SK-N-SH treated with all-trans-retinoic acid at 6 μM for 48 hours (cell line): ENCODE measurements around the gene CGB2.

Experiments
- BACH2 ChIP-seq: fragments of 250-450 bp; sonication (Bioruptor Pico); IDR thresholded peaks from 2 replicates; pipeline ENCODE4 v1.9.0; 2021; ENCODE audit warnings: mild to moderate bottlenecking, borderline replicate concordance
- CREB5 ChIP-seq: fragments of 250-450 bp; sonication (Bioruptor Pico); IDR thresholded peaks from 2 replicates; pipeline ENCODE4 v1.5.1; 2020; ENCODE audit warnings: low read depth, mild to moderate bottlenecking, moderate library complexity
- PATZ1 ChIP-seq: fragments of 250-450 bp; sonication (Bioruptor Pico); IDR thresholded peaks from 2 replicates; pipeline ENCODE4 v1.8.0; 2020; ENCODE audit warnings: mild to moderate bottlenecking, moderate library complexity, borderline replicate concordance
- TOX ChIP-seq: fragments of 250-450 bp; sonication (Bioruptor Pico); IDR thresholded peaks from 2 replicates; pipeline ENCODE4 v1.8.0; 2021; ENCODE audit warnings: mild to moderate bottlenecking, moderate library complexity, borderline replicate concordance
- TSHZ2 ChIP-seq: fragments of 250-450 bp; sonication (Bioruptor Pico); IDR thresholded peaks from 2 replicates; pipeline ENCODE4 v1.5.0; 2020; ENCODE audit warnings: mild to moderate bottlenecking, moderate library complexity
- ZC3H10 ChIP-seq: fragments of 250-450 bp; sonication (Bioruptor Pico); IDR thresholded peaks from 2 replicates; pipeline ENCODE4 v1.5.1; 2021; ENCODE audit warnings: mild to moderate bottlenecking, moderate library complexity
- ZFP3 ChIP-seq: fragments of 250-450 bp; sonication (Bioruptor Pico); IDR thresholded peaks from 2 replicates; pipeline ENCODE4 v1.5.0; 2020; ENCODE audit warnings: mild to moderate bottlenecking, moderate library complexity
- ZNF565 ChIP-seq: fragments of 450-650 bp; formaldehyde crosslinking; conservative IDR thresholded peaks from 2 replicates; pipeline ENCODE4 v1.5.0; 2020; ENCODE audit warnings: low read depth, mild to moderate bottlenecking, moderate library complexity

- TF ChIP-seq CREB5 (no peak), TOX (no peak), TSHZ2 (CRISPR knock-in tag) (no peak), ZFP3 (CRISPR knock-in tag) (no peak), PATZ1 (CRISPR knock-in tag) (no peak), ZNF565 (CRISPR knock-in tag) (no peak), ZC3H10 (CRISPR knock-in tag) (no peak), BACH2 (CRISPR knock-in tag) (no peak)
These were observed 37.3 kb downstream of the CGB2 start for GRCh38 chr19:49069026-49069425.
